GM12878 (cell line): ENCODE data around the gene NAXE. TPM values are rescaled to one million over a fixed set of nuclear protein-coding genes. Genes with fewer than 3 reads are reported as not detected.
A peak's percentile ranks its signal among the peaks of the same experiment; 100 is the strongest.
"Not testable (repeated sequence)": the region's sequence is repeated elsewhere in the genome, so short reads cannot be mapped to it uniquely, and the experiment has no call there.

Experiments used
- ATAC-seq: fragments of 200-7000 bp; cut with Tn5 transposase; 3 replicates; pipeline ENCODE4 v1.9.1; 2020; ENCODE audit warnings: mild to moderate bottlenecking, moderate library complexity
- BruUV-seq: library from RNA; stranded (reverse); fragments of 400-500 nt; replicated peaks from 2 replicates; lab custom pipeline; 2021; lab: Mats Ljungman, UMichigan
- CTCF ChIA-PET: fragments of 300-600 bp; sonication (Branson Sonifier 250); formaldehyde crosslinking; extraction: SDS; loops from one replicate; lab custom pipeline; 2021; ENCODE audit warnings: inconsistent platforms; lab: Yijun Ruan, JAX
- POLR2A ChIA-PET: fragments of 350-600 bp; formaldehyde crosslinking; extraction: SDS; loops from one replicate; lab custom pipeline; 2021; ENCODE audit warnings: inconsistent platforms; lab: Charles Lee
- RAD21 ChIA-PET: fragments of 300-600 bp; sonication (Branson Sonifier 250); formaldehyde crosslinking; loops from one replicate; lab custom pipeline; 2023; ENCODE audit warnings: antibody characterized with exemption; ENCODE audit not compliant: unreplicated experiment; lab: Charles Lee
- SMC1A ChIA-PET: fragments of 300-600 bp; sonication (Branson Sonifier 250); formaldehyde crosslinking; loops from one replicate; lab custom pipeline; 2023; ENCODE audit not compliant: unreplicated experiment, uncharacterized antibody; lab: Charles Lee
- DNase-seq: peaks from one replicate; pipeline ENCODE4 v3.0.0-alpha.2; 2011; ENCODE audit warnings: low read depth, low spot score
- FAIRE-seq: peaks from 3 replicates; lab custom pipeline; 2011; peaks lifted over from hg19 to GRCh38; lab: Jason Lieb, UNC
- H2AFZ ChIP-seq: 2 replicates; pipeline ENCODE4 v1.6.0; 2011; ENCODE audit warnings: low read depth, low read length, control low read depth; ENCODE audit not compliant: control insufficient read depth
- H3K27ac ChIP-seq: 2 replicates; pipeline ENCODE4 v1.5.1; 2011; ENCODE audit warnings: control low read depth; ENCODE audit not compliant: control insufficient read depth, insufficient read depth
- H3K27me3 ChIP-seq, 2 experiments: replicated peaks in 1 of 2; 2 replicates each; pipeline versions ENCODE4 v1.6.0 to v1.6.1; 2011; ENCODE audit warnings: low read length in 1 of 2; ENCODE audit not compliant: control insufficient read depth in 2 of 2, insufficient read depth in 2 of 2
- H3K36me3 ChIP-seq, 2 experiments: 2 replicates each; pipeline ENCODE4 v1.5.1; 2011; ENCODE audit warnings: low read length in 1 of 2; ENCODE audit not compliant: control insufficient read depth in 2 of 2, insufficient read depth in 2 of 2
- H3K4me1 ChIP-seq: 2 replicates; pipeline ENCODE4 v1.6.1; 2011; ENCODE audit warnings: mild to moderate bottlenecking, low read length, moderate library complexity, mixed read lengths; ENCODE audit not compliant: control insufficient read depth, insufficient read depth
- H3K4me2 ChIP-seq: 2 replicates; pipeline ENCODE4 v1.6.0; 2011; ENCODE audit warnings: control low read depth; ENCODE audit not compliant: control insufficient read depth, insufficient read depth
- H3K4me3 ChIP-seq: fragments of 200-600 bp; sonication (generic); 2 replicates; pipeline ENCODE4 v1.5.1; 2016
- H3K79me2 ChIP-seq: 2 replicates; pipeline ENCODE4 v1.6.0; 2011; ENCODE audit warnings: low read length; ENCODE audit not compliant: control insufficient read depth, insufficient read depth
- H3K9ac ChIP-seq: 2 replicates; pipeline ENCODE4 v1.8.0; 2011; ENCODE audit warnings: low read length, control low read depth, mixed read lengths; ENCODE audit not compliant: control insufficient read depth, insufficient read depth
- H3K9me3 ChIP-seq: replicated peaks from 3 replicates; pipeline ENCODE4 v1.5.1; 2011; ENCODE audit warnings: mild to moderate bottlenecking, low read length; ENCODE audit not compliant: control insufficient read depth, insufficient read depth
- H4K20me1 ChIP-seq: 2 replicates; pipeline ENCODE4 v1.6.0; 2011; ENCODE audit not compliant: control insufficient read depth, insufficient read depth
- HSF1 ChIP-seq: fragments of 150-350 bp; IDR thresholded peaks from 2 replicates; pipeline ENCODE4 v1.6.1; 2014; ENCODE audit warnings: mild to moderate bottlenecking, low read depth, low read length
- LARP7 ChIP-seq: fragments of 450-650 bp; IDR thresholded peaks from 2 replicates; pipeline ENCODE4 v1.6.1; 2017; ENCODE audit warnings: mild to moderate bottlenecking
- MEF2B ChIP-seq: fragments of 450-650 bp; IDR thresholded peaks from 2 replicates; pipeline ENCODE4 v1.6.1; 2018; ENCODE audit warnings: mild to moderate bottlenecking, moderate library complexity; ENCODE audit not compliant: partially characterized antibody, poor library complexity, severe bottlenecking
- NR2F1 ChIP-seq: fragments of 450-650 bp; conservative IDR thresholded peaks from 2 replicates; pipeline ENCODE4 v1.6.1; 2017; ENCODE audit warnings: mild to moderate bottlenecking
- POLR2A ChIP-seq: IDR thresholded peaks from 2 replicates; pipeline ENCODE4 v1.6.1; 2011; ENCODE audit warnings: low read depth, mild to moderate bottlenecking, low read length
- RAD21 ChIP-seq: IDR thresholded peaks from 2 replicates; pipeline ENCODE4 v1.6.1; 2011; ENCODE audit warnings: mild to moderate bottlenecking, low read depth, low read length, moderate library complexity; ENCODE audit not compliant: insufficient read depth
- WGBS: methylation state at CpG from one replicate; pipeline ENCODE4 v1.1.6; 2016; ENCODE audit warnings: low lambda C conversion rate; ENCODE audit not compliant: insufficient replicate concordance, insufficient coverage; ENCODE audit errors: missing lambda C conversion rate; 5-methylcytosine and 5-hydroxymethylcytosine counted together
- in situ Hi-C: fragments of 300-500 bp; cut with MboI; formaldehyde crosslinking; loops from 9 replicates; pipeline ENCODE4 v1.14.3; 2018; ENCODE audit warnings: mixed read lengths
- intact Hi-C: fragments of 100-400 bp; cut with micrococcal nuclease; formaldehyde crosslinking; loops from one replicate; pipeline ENCODE4 v1.14.2; 2022; ENCODE audit not compliant: unreplicated experiment
- polyA plus RNA-seq, 11 experiments: library from polyadenylated mRNA; depleted of rRNA in 4 of 11; unstranded in 6 of 11; stranded (reverse) in 5 of 11; fragments of >200 nt; fragmentation: Nextera tagmentation in 4 of 11; fragmentation: Illumina TruSeq in 1 of 11; extraction: Ambion mirVana in 4 of 11; extraction: Trizol in 1 of 11; gene quantifications; 1 replicate in 1 of 11; 2 replicates in 10 of 11; pipeline versions ENCODE4 v1.2.1 to v1.2.3, GENCODE V29; 2011 to 2016; ENCODE audit warnings: inconsistent platforms in 2 of 11, missing spikeins in 2 of 11, low read depth in 1 of 11
- total RNA-seq, 4 experiments: library from RNA; depleted of rRNA in 3 of 4; stranded (reverse); fragments of >200 nt in 3 of 4; fragmentation: Illumina TruSeq in 1 of 4; extraction: Trizol in 1 of 4; gene quantifications; 2 replicates each; pipeline versions ENCODE4 v1.2.1 to v1.2.3, GENCODE V29; 2013 to 2021
- TF ChIP-seq, protein P1 (sequence below), 3 experiments: IDR thresholded peaks in 2 of 3; conservative IDR thresholded peaks in 1 of 3; 2 replicates each; pipeline ENCODE4 v1.5.1; 2011; ENCODE audit warnings: low read depth in 3 of 3, low read length in 3 of 3, mild to moderate bottlenecking in 3 of 3, control low read depth in 2 of 3, moderate library complexity in 2 of 3, inconsistent platforms in 1 of 3, mixed read lengths in 1 of 3; ENCODE audit not compliant: control insufficient read depth in 2 of 3, insufficient read depth in 1 of 3; ENCODE audit errors: extremely low read depth in 1 of 3
- TF ChIP-seq, protein P2 (sequence below): IDR thresholded peaks from 2 replicates; pipeline ENCODE4 v1.6.1; 2011; ENCODE audit warnings: borderline replicate concordance, low read depth, mild to moderate bottlenecking, moderate library complexity, mixed read lengths, low read length; ENCODE audit not compliant: insufficient read depth; ENCODE audit errors: extremely low read length

Gene NAXE
- total and polyA plus RNA-seq, 10 of the 15 experiments (the other 5 are each of a cell fraction or from before 2014, with no cell fraction given): 17.8 to 93.3 (median 68.8) TPM

GRCh38 chr1:156607344-156607743 is 15.8 kb downstream of the NAXE start:
- in situ Hi-C loops (loop anchor here (5.0 to 10.0 kb wide), 2 partner anchors 153 to 220 kb away; no protein-coding TSS in a partner anchor), intact Hi-C loops (loop anchor here (10.0 kb wide), 1 partner anchor 123 kb away; no protein-coding TSS in a partner anchor)
- H3K27ac ChIP-seq, H4K20me1 ChIP-seq, H3K9ac ChIP-seq, BruUV-seq, H3K36me3 ChIP-seq, H3K4me1 ChIP-seq, H3K79me2 ChIP-seq, H3K27me3 ChIP-seq, H3K4me3 ChIP-seq, FAIRE-seq, POLR2A ChIA-PET, H2AFZ ChIP-seq, H3K9me3 ChIP-seq, H3K4me2 ChIP-seq, DNase-seq: not testable (repeated sequence)
- 18% methylated on average over 4 of the region's 4 CpGs for WGBS
- ChIA-PET RAD21 (interaction anchor here (0.8 to 2.1 kb wide), 11 partner anchors 16 to 222 kb away, joined by 3 to 12 read pairs (median 8); partner anchors contain the start of gene NAXE), CTCF (interaction anchor here (0.6 to 2.1 kb wide), 21 partner anchors 9 to 222 kb away, joined by 3 to 40 read pairs (median 11); partner anchors contain the start of genes HAPLN2, IQGAP3, NAXE and TTC24), SMC1A (interaction anchor here (0.9 to 2.1 kb wide), 9 partner anchors 15 to 227 kb away, joined by 3 to 23 read pairs (median 8); partner anchors contain the start of gene NAXE)
- peak; percentile 28 for ATAC-seq
- peak; percentile 18 for TF ChIP-seq MEF2B

GRCh38 chr1:156608036-156608674 is 16.6 kb downstream of the NAXE start:
- H3K4me1 ChIP-seq: 0 out of 2 replicates have a peak, but pooled peaks cover 4% of the 10 kb centered on the region
- peak; percentile 62 for DNase-seq
- H3K27ac ChIP-seq: no peak overlapping the region
- ATAC-seq: peak; percentile 99
- no peak overlapping the region for H3K9ac ChIP-seq
- CTCF ChIA-PET: interaction anchor here (0.6 to 2.1 kb wide), 40 partner anchors 8 to 249 kb away, joined by 3 to 40 read pairs (median 4); partner anchors contain the start of genes HAPLN2, IQGAP3, NAXE and TTC24
- POLR2A ChIA-PET: interaction anchor here (0.6 to 1.0 kb wide), 3 partner anchors 9 to 163 kb away, joined by 3 to 4 read pairs (median 3); no protein-coding TSS in a partner anchor
- peaks cover 0 to 3% of the 10 kb centered on the region in 2 experiments; a peak in 2 of 4 replicates for H3K27me3 ChIP-seq
- SMC1A ChIA-PET: interaction anchor here (0.7 to 2.1 kb wide), 17 partner anchors 16 to 275 kb away, joined by 3 to 23 read pairs (median 6); partner anchors contain the start of genes MEF2D and NAXE
- no peak overlapping the region for H3K4me3 ChIP-seq
- no peaks in the 10 kb centered on the region for H3K9me3 ChIP-seq
- H3K36me3 ChIP-seq: no peaks in the 10 kb centered on the region
- RAD21 ChIA-PET: interaction anchor here (0.6 to 2.1 kb wide), 21 partner anchors 8 to 223 kb away, joined by 3 to 12 read pairs (median 4); partner anchors contain the start of gene NAXE
- no peak overlapping the region for H2AFZ ChIP-seq
- H4K20me1 ChIP-seq: no peaks in the 10 kb centered on the region
- no peak overlapping the region for H3K4me2 ChIP-seq
- peak; percentile 95 for FAIRE-seq
- 10% methylated on average over 7 of the region's 7 CpGs for WGBS
- no TSS peak for BruUV-seq
- intact Hi-C loops (loop anchor here (1.0 to 10.0 kb wide), 4 partner anchors 24 to 223 kb away; no protein-coding TSS in a partner anchor), in situ Hi-C loops (loop anchor here (5.0 to 10.0 kb wide), 2 partner anchors 153 to 221 kb away; no protein-coding TSS in a partner anchor)
- no peaks in the 10 kb centered on the region for H3K79me2 ChIP-seq
- TF ChIP-seq, protein P1, sequence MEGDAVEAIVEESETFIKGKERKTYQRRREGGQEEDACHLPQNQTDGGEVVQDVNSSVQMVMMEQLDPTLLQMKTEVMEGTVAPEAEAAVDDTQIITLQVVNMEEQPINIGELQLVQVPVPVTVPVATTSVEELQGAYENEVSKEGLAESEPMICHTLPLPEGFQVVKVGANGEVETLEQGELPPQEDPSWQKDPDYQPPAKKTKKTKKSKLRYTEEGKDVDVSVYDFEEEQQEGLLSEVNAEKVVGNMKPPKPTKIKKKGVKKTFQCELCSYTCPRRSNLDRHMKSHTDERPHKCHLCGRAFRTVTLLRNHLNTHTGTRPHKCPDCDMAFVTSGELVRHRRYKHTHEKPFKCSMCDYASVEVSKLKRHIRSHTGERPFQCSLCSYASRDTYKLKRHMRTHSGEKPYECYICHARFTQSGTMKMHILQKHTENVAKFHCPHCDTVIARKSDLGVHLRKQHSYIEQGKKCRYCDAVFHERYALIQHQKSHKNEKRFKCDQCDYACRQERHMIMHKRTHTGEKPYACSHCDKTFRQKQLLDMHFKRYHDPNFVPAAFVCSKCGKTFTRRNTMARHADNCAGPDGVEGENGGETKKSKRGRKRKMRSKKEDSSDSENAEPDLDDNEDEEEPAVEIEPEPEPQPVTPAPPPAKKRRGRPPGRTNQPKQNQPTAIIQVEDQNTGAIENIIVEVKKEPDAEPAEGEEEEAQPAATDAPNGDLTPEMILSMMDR (IDR thresholded peaks at IDR 0.05 in 2 of 3, conservative IDR thresholded peaks at IDR 0.05 in 1 of 3; ENCODE audit: control insufficient read depth in 2 of 3, extremely low read depth in 1 of 3, insufficient read depth in 1 of 3, low read depth in 3 of 3, low read length in 3 of 3): peak; percentile 75 to 93 (median 78)
- TF ChIP-seq, protein P2, sequence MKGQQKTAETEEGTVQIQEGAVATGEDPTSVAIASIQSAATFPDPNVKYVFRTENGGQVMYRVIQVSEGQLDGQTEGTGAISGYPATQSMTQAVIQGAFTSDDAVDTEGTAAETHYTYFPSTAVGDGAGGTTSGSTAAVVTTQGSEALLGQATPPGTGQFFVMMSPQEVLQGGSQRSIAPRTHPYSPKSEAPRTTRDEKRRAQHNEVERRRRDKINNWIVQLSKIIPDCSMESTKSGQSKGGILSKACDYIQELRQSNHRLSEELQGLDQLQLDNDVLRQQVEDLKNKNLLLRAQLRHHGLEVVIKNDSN: no peak
- TF ChIP-seq HSF1: no peak
- peak; percentile 80 for TF ChIP-seq RAD21
- no peak for TF ChIP-seq POLR2A
- TF ChIP-seq NR2F1: no peak
- TF ChIP-seq LARP7: no peak
